ENCODE data around the gene CDK14.

The CDK14 gene

GRCh38 chr7:91050677-91051076 is 454.6 kb downstream of the CDK14 start:
- no peak for DNase-seq (ENCODE audit: low read depth in 3 of 3)

DNA sequence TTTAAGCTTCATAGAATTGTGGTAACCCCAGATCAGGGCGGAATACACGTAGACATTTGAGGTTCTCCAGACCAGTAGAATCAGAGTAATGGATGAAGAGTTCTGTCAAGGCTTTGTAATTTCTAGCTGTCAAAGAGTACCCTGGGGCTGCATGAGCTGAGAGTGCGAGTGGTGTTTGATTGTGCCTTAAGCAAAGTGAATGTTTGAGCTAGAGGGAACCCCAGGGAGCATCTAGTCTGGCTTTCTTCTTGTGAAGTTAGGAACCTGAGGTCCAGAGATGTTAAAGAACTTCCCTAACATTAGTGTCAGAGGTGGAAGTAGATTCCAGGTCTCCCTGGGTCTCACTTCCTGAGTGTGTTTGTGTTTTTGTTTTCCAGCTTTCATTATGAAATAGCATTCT is 455.8 kb downstream of the CDK14 start:
- DNase-seq (ENCODE audit: low read depth in 3 of 3), result no peak

- no peak for DNase-seq (ENCODE audit: low read depth in 3 of 3)
Measured at GRCh38 chr7:91054374-91054773, 458.3 kb downstream of the CDK14 start.

DNA sequence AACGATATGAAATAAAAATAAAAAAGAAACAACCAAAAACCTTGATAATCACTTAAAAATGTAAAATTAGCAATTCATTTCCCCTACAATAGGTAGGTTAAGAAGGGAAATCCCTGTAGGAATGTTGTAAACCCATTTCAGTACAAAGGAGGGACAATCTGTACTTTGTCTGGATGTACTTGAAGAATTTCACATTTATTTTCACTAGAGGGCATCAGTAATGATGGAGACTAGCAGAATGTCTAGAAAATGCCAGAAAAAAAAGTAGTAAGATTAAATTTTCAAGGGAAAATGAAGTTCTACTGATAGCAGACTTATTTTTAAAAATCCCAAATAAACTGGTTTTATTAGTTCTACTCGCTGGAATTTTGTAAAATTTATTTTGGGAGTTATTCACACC is 459.1 kb downstream of the CDK14 start:
- DNase-seq (ENCODE audit: low read depth in 3 of 3), result no peak

DNA sequence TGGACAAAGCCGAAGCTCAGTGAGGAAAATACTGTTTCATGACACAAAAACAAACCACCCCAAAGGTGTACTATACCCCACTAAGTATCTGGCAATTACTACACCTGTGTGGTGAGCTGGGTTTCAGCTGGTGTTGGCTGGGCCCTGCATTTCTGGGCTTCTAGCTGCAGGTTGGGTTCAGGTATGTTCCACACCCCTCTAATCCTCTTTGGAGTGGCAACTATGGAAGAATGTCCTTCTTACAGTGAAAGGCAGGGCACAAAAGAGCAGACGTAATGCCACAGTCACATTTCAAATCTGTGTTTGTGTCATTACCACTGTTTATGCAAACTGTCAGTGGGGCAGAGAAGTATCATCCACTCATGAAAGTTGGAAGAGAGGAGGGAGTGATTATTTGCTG is 466.6 kb downstream of the CDK14 start:
- DNase-seq (ENCODE audit: low read depth in 3 of 3), result no peak

DNA sequence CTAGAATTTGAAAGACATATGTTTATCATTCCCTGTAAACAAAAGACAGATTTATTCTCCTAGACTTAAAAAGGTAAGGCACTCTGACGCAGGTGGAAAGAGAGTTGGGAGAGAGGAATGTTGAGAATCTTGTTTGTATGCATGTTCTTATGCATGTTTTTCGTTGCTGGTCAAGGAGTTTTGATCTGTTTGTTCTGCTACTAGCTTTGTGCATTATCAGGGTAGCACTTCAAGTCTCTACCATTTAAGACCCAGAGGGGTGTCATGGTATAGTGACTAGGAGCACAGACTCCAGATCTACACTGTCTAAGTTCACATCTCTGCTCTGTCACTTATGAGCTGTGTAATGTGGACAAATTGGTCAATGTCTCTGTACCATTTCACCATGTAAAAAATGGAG is 467.9 kb downstream of the CDK14 start:
- DNase-seq (ENCODE audit: low read depth in 3 of 3), result no peak

DNA sequence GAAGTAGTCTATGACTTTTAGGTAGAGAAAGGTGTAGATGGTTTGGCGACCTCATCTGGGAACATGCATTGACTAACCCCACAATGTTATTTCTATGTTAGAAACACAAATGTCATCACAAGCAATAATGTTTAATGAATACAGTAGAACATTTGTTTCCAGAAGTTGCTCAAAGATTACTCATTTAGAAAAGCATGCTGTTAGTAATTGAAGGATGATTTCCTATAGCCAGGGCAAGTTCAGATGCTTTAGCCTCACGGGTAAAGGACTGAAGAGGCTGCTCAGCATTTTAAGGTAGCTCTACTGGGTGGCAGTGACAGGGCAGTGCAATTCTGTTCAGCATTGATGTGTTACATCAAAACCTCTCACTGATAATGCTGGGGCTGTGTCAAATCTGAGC is 468.8 kb downstream of the CDK14 start:
- no peak for DNase-seq (ENCODE audit: low read depth in 3 of 3)

- no peak for DNase-seq (ENCODE audit: low read depth in 3 of 3)
Measured at GRCh38 chr7:91066627-91067026, 470.5 kb downstream of the CDK14 start.

- DNase-seq (ENCODE audit: low read depth in 3 of 3), result no peak
Measured at GRCh38 chr7:91067242-91067641, 471.1 kb downstream of the CDK14 start.

GRCh38 chr7:91068136-91068795 is 472.1 kb downstream of the CDK14 start:
- DNase-seq (ENCODE audit: low read depth in 3 of 3), result no peak

- DNase-seq (ENCODE audit: low read depth in 3 of 3), result no peak
Measured at GRCh38 chr7:91069146-91069545, 473.0 kb downstream of the CDK14 start.

GRCh38 chr7:91079487-91079886 is 483.4 kb downstream of the CDK14 start:
- DNase-seq (ENCODE audit: low read depth in 3 of 3), result no peak

GRCh38 chr7:91080351-91080750 is 484.2 kb downstream of the CDK14 start:
- no peak for DNase-seq (ENCODE audit: low read depth in 3 of 3)

- no peak for DNase-seq (ENCODE audit: low read depth in 3 of 3)
Measured at GRCh38 chr7:91082038-91082437, 485.9 kb downstream of the CDK14 start.

- no peak for DNase-seq (ENCODE audit: low read depth in 3 of 3)
Measured at GRCh38 chr7:91082852-91083495, 486.9 kb downstream of the CDK14 start.

DNA sequence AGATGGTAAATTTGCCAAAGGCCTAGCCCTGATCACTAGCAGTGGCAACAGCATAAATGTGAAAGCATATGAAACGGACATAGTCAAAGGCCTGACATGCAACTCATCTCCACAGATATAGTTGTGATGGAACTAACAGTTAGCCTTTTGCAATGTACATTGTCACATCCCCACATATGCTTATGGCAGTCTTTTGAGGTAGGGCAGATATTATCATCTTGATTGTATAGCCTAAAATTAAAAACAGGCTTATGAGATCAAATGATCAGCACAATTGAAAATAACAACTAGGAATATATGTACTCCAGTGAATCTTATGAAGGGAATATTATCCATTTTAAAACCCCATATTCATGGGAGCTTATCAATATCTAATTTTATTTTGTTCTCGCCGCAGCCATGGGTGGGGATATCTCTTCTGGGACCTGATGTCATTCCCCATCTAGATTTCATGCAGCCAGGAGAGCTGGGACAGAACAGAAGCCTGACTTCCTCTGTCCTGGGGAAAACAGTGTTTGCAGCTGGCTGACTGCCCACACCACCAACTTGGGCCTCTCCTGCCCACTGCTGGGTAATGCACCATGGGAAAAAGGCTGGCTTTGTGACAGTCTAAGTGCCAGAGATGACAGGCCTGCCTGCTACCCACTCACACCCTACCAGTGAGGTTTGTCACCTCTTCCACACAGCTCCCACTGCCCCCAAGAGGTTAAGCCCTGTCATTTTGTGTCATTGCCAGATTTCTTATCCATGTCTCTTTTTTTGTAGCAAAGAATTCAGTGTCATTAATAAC is 487.9 kb downstream of the CDK14 start:
- DNase-seq (ENCODE audit: low read depth in 3 of 3), result peak in 1 of 3 experiments; percentile 2

GRCh38 chr7:91085175-91085574 is 489.1 kb downstream of the CDK14 start:
- no peak for DNase-seq (ENCODE audit: low read depth in 3 of 3)

GRCh38 chr7:91086200-91086599 is 490.1 kb downstream of the CDK14 start:
- DNase-seq (ENCODE audit: low read depth in 3 of 3), result no peak

- no peak for DNase-seq (ENCODE audit: low read depth in 3 of 3)
Measured at GRCh38 chr7:91088156-91088555, 492.0 kb downstream of the CDK14 start.

DNA sequence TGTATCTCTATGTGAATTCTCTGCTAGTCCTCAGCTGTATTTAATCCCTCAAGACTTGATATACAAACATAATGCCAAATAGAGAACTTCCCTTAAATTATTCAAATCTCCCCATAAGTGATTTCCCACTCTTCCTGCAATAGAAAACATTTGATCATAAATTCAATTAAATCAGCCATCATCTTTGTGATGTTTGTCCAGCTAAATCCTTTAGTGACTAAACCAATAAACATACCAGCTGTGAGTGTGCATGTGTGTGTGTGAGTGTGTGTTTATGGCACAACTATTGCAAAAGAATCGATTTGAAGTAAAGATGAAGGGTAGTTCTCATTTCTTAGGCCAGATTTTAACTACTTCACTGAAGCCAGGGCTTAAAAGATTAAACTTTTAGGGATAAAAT is 492.6 kb downstream of the CDK14 start:
- no peak for DNase-seq (ENCODE audit: low read depth in 3 of 3)

DNA sequence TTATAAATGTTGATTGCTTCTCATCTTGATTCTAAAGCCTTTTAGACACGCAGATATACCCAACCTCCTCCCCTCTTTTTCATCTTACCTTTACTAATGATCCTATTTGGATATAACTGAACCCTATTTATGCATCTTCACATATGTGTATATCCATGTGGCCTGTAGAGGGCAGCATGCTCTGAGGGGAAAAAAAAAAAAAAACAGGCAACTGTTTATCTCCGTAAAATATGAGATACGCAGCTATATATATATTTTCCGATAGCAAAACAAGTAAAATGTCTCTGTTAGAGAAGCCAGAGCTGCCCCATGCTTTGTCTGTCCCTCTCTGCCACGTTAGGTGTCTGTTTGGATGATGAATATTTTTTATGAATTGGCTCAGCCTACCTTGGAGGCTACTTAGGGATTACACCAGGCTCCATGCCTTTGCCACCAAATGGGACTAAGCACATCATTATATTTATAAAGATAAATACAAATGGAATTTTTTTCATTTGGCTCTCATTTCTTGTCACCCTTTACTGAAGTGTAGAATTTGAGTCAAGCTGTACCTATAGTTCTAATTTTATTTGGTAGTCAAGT is 493.4 kb downstream of the CDK14 start:
- no peak for DNase-seq (ENCODE audit: low read depth in 3 of 3)

DNA sequence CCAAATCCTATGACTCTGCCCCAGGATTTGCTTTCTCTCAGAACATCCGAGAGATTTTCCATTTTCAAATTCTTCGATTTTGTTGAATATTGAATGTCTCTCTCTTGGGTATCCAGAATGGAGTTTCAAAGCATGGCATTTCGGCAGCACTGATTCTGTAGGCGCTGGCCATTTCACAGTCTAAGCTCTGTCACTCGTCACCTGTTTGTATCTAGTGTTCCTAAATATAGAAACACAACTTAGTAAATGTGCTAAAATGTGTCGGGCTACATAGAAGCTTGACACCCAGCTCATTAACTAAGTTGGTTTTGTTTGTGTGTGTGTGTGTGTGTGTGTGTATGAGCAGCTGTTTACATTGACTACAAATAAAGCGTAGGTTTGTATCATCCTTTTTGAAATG is 494.6 kb downstream of the CDK14 start:
- DNase-seq (ENCODE audit: low read depth in 3 of 3), result no peak

GRCh38 chr7:91091631-91092030 is 495.5 kb downstream of the CDK14 start:
- no peak for DNase-seq (ENCODE audit: low read depth in 3 of 3)
